Right lobe of liver (tissue), 4 donors: ENCODE data around the gene ADSS2.

Source experiments
- CTCF ChIP-seq, 4 donors: fragments of 200-600 bp in 3 of 4; fragments of 450-650 bp in 1 of 4; IDR thresholded peaks; one replicate each; pipeline versions ENCODE4 v1.5.1 to v1.8.0; 2016 to 2022; ENCODE audit warnings: antibody characterized with exemption in 4 of 4, mild to moderate bottlenecking in 2 of 4
- POLR2A ChIP-seq: fragments of 450-650 bp; IDR thresholded peaks from one replicate; pipeline ENCODE4 v1.6.1; 2017; ENCODE audit warnings: antibody characterized with exemption, mild to moderate bottlenecking
- donor health status: DM: no; HTN: no; CAD: no.
- donor health status: DM: no; HTN: no; CAD: no.
- donor health status: DM: no; HTN: yes; CAD: no.

- TF ChIP-seq CTCF (IDR thresholded peaks at IDR 0.05) (no peak), POLR2A (peak; percentile 93)
These were observed 9.7 kb upstream of the ADSS2 start, which contains the start of gene CATSPERE for GRCh38 chr1:244461245-244462071.
